ENCODE results near the gene TMEM253. TPM values are rescaled to one million over a fixed set of nuclear protein-coding genes. Genes with fewer than 3 reads are reported as not detected.

Gene TMEM253
- total RNA-seq, 1 donor from 2014 or later = not detected

DNA sequence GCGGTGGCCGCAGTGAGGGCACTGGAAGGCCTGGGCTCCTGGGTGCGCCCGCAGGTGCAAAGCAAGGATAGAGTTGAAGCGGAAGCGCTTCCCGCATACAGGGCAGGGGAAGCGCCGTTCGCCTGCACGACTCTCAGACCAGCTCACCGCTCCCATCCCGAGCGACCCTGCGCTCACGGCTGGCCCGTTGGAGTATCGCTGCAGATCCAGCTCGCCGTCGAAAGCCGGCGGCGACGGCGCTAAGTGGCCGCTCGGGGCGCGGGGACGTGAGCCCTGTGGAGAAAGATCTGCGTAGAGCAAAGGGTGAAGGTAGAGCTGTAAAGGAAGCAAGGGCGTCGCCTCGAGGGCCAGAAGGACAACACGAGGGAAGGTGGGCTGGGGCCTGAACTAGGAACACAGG is 7.8 kb upstream of the TMEM253 start:
- intact Hi-C loops (cut with DNase I) = loop anchor here (5.0 kb wide), 1 partner anchor 76 kb away; no protein-coding TSS in a partner anchor
- peaks cover 0 to 26% of the 10 kb centered on the region in 2 donors for H3K36me3 ChIP-seq

DNA sequence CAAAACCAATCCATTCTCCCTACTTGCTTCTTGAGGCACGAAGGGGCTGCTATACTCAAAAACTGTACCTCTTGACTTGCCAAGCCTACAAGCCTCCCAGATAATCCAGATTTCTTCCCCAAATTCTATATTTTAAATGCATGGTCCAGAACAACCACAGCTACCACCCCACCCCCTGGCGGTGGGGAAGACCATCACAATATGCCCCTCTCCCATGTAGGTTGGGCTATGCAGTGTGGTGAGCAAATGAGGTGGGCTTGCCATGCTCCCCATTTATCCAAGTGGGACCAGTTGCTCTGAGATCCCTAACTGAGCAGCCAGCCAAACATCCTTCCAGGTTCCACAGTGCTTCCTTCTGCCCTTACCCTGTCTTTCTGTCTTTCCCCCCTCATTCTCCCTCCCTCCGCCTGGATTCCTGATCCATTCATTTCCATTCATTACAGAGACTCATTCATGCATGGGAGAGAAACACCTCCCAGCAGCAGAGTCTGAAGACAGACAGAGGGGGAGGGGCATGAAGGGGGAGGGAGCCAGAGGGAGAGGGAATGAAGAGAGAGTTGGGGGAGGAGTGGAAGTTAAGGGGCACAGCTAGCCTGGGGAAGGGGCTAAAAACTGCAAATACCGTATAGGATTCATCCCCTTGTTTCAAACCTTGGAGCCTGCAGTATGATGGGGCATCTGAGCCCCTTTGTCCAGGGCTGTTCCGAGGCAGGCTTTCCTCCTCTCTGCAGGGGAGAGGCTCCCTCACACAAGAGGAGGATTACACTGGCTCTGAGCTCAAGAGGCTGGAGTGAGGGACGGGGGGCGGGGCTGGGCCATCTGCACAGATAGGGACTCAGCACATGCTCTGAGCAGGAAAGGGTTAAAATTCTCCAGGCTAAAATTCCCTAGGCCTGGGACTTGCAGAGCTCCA is 6.8 kb upstream of the TMEM253 start:
- TF ChIP-seq POLR2A (IDR thresholded peaks at IDR 0.05) (no peak), POLR2AphosphoS5 (IDR thresholded peaks at IDR 0.05; ENCODE audit: insufficient read depth in 1 of 2, low read depth in 1 of 2) (no peak)
- TF ChIP-seq, protein P1, sequence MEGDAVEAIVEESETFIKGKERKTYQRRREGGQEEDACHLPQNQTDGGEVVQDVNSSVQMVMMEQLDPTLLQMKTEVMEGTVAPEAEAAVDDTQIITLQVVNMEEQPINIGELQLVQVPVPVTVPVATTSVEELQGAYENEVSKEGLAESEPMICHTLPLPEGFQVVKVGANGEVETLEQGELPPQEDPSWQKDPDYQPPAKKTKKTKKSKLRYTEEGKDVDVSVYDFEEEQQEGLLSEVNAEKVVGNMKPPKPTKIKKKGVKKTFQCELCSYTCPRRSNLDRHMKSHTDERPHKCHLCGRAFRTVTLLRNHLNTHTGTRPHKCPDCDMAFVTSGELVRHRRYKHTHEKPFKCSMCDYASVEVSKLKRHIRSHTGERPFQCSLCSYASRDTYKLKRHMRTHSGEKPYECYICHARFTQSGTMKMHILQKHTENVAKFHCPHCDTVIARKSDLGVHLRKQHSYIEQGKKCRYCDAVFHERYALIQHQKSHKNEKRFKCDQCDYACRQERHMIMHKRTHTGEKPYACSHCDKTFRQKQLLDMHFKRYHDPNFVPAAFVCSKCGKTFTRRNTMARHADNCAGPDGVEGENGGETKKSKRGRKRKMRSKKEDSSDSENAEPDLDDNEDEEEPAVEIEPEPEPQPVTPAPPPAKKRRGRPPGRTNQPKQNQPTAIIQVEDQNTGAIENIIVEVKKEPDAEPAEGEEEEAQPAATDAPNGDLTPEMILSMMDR (IDR thresholded peaks at IDR 0.05) = no peak
- Histone ChIP-seq H3K27me3 (no peaks in the 10 kb centered on the region), H3K4me1 (peaks cover 29% of the 10 kb centered on the region), H3K27ac (no peak overlapping the region), H3K4me3 (no peak overlapping the region), H3K36me3 (peaks cover 0 to 24% of the 10 kb centered on the region in 2 donors), H3K9me3 (no peaks in the 10 kb centered on the region)
- DNase-seq (ENCODE audit: extremely low spot score in 2 of 2) = no peak
- intact Hi-C loops (cut with DNase I) = loop anchor here (5.0 kb wide), 1 partner anchor 77 kb away; no protein-coding TSS in a partner anchor

More for the DNA sequence above, 7.8 kb upstream of the TMEM253 start:
- Histone ChIP-seq H3K27me3 (no peaks in the 10 kb centered on the region), H3K9me3 (no peaks in the 10 kb centered on the region), H3K27ac (peak overlapping the region; percentile 31), H3K4me3 (no peak overlapping the region), H3K4me1 (peaks cover 26% of the 10 kb centered on the region)
- no peak for DNase-seq (ENCODE audit: extremely low spot score in 2 of 2)
- TF ChIP-seq POLR2A (IDR thresholded peaks at IDR 0.05) = no peak
- TF ChIP-seq, protein P1 (IDR thresholded peaks at IDR 0.05) = no peak
- TF ChIP-seq POLR2AphosphoS5 (IDR thresholded peaks at IDR 0.05; ENCODE audit: insufficient read depth in 1 of 2, low read depth in 1 of 2) = no peak

DNA sequence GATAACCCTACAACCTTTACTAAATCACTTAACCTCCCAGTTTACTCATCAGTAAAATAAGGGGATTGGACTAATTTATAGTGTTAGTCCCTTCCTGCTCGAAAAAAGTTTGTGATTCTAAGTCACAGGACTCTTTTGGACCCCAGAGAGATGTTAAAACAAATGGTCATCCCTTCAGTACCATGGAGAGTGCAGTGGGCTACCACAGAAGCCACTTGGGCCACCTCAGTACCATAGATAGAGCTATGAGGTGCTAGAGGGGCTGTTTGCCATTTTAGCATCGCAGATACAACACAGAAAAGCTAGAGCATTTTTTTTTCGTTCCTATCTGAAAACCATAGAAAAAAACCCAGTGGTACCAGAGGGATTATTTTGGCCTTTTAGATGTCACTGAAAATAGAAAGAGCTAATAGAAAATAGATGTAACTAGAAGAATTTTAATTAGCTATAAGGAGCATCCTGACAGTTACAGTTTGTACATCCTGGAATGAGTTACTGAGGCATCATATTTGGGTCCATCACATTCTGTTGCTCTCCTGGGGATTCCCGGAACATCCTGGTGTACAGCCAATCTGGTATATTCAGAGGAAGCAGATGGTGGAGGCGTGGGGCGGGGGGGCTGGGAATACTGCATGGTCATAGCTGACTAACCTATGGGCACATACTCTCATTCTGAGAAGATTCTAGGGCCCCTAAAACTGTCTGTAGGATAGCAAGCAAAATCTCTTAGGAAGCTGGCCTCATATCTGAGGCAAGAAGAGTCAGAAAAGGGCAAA is 5.2 kb upstream of the TMEM253 start:
- no peak for DNase-seq (ENCODE audit: extremely low spot score in 2 of 2)
- no peaks in the 10 kb centered on the region for H3K9me3 ChIP-seq
- H3K36me3 ChIP-seq = peaks cover 0 to 12% of the 10 kb centered on the region in 2 donors
- H3K4me3 ChIP-seq = no peak overlapping the region
- H3K27ac ChIP-seq = peak overlapping the region; percentile 95
- TF ChIP-seq POLR2AphosphoS5 (IDR thresholded peaks at IDR 0.05; ENCODE audit: insufficient read depth in 1 of 2, low read depth in 1 of 2) = no peak
- TF ChIP-seq, protein P1 (IDR thresholded peaks at IDR 0.05) = no peak
- H3K4me1 ChIP-seq = peaks cover 40% of the 10 kb centered on the region
- H3K27me3 ChIP-seq = no peaks in the 10 kb centered on the region
- intact Hi-C loops (cut with DNase I) = no loop called here

DNA sequence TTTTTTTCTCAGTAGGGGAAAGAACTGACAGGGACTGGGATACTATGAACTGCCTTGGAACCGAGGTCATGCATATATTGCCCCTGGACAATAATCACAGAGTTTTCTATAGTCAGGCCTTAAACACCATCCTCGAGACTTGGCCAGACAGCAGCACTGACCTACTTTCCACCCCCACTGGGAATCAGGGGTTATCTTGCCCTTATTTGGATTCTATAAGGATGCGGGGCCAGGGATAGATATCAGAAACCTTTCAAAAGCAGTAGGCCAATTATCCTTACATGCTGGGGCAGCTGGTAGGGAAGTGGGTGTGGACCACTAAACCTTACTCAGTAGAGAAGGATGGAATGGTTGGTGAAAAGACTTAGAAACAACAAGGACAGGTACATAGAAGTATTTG is 4.4 kb upstream of the TMEM253 start:
- Histone ChIP-seq H3K4me3 (no peak overlapping the region), H3K27ac (peak overlapping the region; percentile 95), H3K9me3 (no peaks in the 10 kb centered on the region), H3K27me3 (no peaks in the 10 kb centered on the region), H3K4me1 (peaks cover 44% of the 10 kb centered on the region), H3K36me3 (peaks cover 0 to 4% of the 10 kb centered on the region in 2 donors)
- intact Hi-C loops (cut with DNase I) = no loop called here
- DNase-seq (ENCODE audit: extremely low spot score in 2 of 2) = no peak
- TF ChIP-seq, protein P1 (IDR thresholded peaks at IDR 0.05) = no peak
- TF ChIP-seq POLR2A (IDR thresholded peaks at IDR 0.05) (no peak), POLR2AphosphoS5 (IDR thresholded peaks at IDR 0.05; ENCODE audit: insufficient read depth in 1 of 2, low read depth in 1 of 2) (no peak)

Data from vagina (tissue), 2 donors.